NCI-H2227 (cell line): ENCODE data around the gene KANSL2.
"Not testable (repeated sequence)": the region's sequence is repeated elsewhere in the genome, so short reads cannot be mapped to it uniquely, and the experiment has no call there.

Experiments
- DNase-seq: peaks from one replicate; lab custom pipeline; 2025; ENCODE audit not compliant: unreplicated experiment; lab: John Stamatoyannopoulos, UW

Gene KANSL2

GRCh38 chr12:48681710-48682532 lies at the start of gene KANSL2:
Gene KANSL2 (minus strand): TSS chr12:48682238. CDS start chr12:48681632, 606 bp downstream.
- DNase-seq = peak; percentile 97

- no peak for DNase-seq
Observed at GRCh38 chr12:48728807-48729206, 46.8 kb upstream of the KANSL2 start.

- not testable (repeated sequence) for DNase-seq
Observed at GRCh38 chr12:48720737-48721136, 38.7 kb upstream of the KANSL2 start.

GRCh38 chr12:48720171-48720570 lies 38.1 kb upstream of the KANSL2 start:
- DNase-seq = not testable (repeated sequence)

GRCh38 chr12:48719002-48719401 lies 37.0 kb upstream of the KANSL2 start:
- not testable (repeated sequence) for DNase-seq

GRCh38 chr12:48717252-48717695 lies 35.2 kb upstream of the KANSL2 start:
- peak; percentile 25 for DNase-seq

- DNase-seq = peak; percentile 99
Observed at GRCh38 chr12:48716493-48717251, 34.6 kb upstream of the KANSL2 start, which contains the start of gene CCNT1. Gene CCNT1 (minus strand): TSS chr12:48716707. CDS start chr12:48716675, 32 bp downstream.

- DNase-seq = peak; percentile 50
Observed at GRCh38 chr12:48716168-48716492, 34.1 kb upstream of the KANSL2 start.

- no peak for DNase-seq
Observed at GRCh38 chr12:48712209-48712608, 30.2 kb upstream of the KANSL2 start.

GRCh38 chr12:48698822-48699221 lies 16.8 kb upstream of the KANSL2 start:
- DNase-seq = not testable (repeated sequence)

GRCh38 chr12:48696626-48697025 lies 14.6 kb upstream of the KANSL2 start:
- DNase-seq = no peak

- no peak for DNase-seq
Observed at GRCh38 chr12:48695859-48696258, 13.8 kb upstream of the KANSL2 start.

GRCh38 chr12:48694038-48694437 lies 12.0 kb upstream of the KANSL2 start:
- no peak for DNase-seq

GRCh38 chr12:48693572-48693971 lies 11.5 kb upstream of the KANSL2 start:
- DNase-seq = no peak

- DNase-seq = peak; percentile 31
Observed at GRCh38 chr12:48691826-48692487, 9.9 kb upstream of the KANSL2 start.

GRCh38 chr12:48690990-48691389 lies 9.0 kb upstream of the KANSL2 start:
- DNase-seq = no peak

GRCh38 chr12:48690436-48690835 lies 8.4 kb upstream of the KANSL2 start:
- no peak for DNase-seq

GRCh38 chr12:48688836-48689235 lies 6.8 kb upstream of the KANSL2 start:
- no peak for DNase-seq

- no peak for DNase-seq
Observed at GRCh38 chr12:48687592-48687991, 5.6 kb upstream of the KANSL2 start.

- DNase-seq = no peak
Observed at GRCh38 chr12:48686615-48687334, 4.7 kb upstream of the KANSL2 start.
